ENCODE measurements around the gene KIF12. TPM values are rescaled to one million over a fixed set of nuclear protein-coding genes. Genes with fewer than 3 reads are reported as not detected.

The KIF12 gene
- total RNA-seq, 2 donors from 2014 or later, result not detected

DNA sequence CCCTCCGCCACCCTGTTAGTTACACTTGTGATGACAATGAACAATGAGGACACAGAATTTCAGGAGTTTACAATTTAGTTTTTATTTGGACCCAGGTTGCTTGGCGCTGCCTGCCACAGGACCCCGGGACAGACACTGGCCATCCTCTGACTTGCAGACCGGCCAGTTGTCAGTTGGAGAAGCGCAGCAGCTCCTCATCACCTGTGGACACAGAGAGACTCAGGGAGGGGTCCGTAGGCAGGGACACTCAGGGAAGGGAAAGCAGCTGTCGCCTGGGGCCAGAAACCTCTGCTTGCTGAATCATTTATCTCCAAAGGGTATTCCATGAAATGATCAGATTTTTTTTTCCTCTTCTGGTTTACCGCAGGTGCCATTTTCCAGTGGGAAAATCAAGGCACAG is 39.0 kb downstream of the KIF12 start:
- no peaks in the 10 kb centered on the region for H3K36me3 Mint-ChIP-seq (ENCODE audit: low read depth)
- no peak for ATAC-seq (replicated peaks)
- H3K4me3 Mint-ChIP-seq, result no peak overlapping the region
- peaks cover 18% of the 10 kb centered on the region for H3K27me3 Mint-ChIP-seq
- H3K9me3 Mint-ChIP-seq, result no peaks in the 10 kb centered on the region
- no peak overlapping the region for H3K27ac Mint-ChIP-seq
- no peaks in the 10 kb centered on the region for H3K4me1 Mint-ChIP-seq

- Mint-ChIP-seq H3K4me3 (no peak overlapping the region), H3K4me1 (no peaks in the 10 kb centered on the region), H3K27me3 (peaks cover 18% of the 10 kb centered on the region), H3K27ac (no peak overlapping the region), H3K9me3 (no peaks in the 10 kb centered on the region), H3K36me3 (ENCODE audit: low read depth) (no peaks in the 10 kb centered on the region)
- ATAC-seq (replicated peaks), result no peak
Measured at GRCh38 chr9:114059047-114059803, 39.9 kb downstream of the KIF12 start.

DNA sequence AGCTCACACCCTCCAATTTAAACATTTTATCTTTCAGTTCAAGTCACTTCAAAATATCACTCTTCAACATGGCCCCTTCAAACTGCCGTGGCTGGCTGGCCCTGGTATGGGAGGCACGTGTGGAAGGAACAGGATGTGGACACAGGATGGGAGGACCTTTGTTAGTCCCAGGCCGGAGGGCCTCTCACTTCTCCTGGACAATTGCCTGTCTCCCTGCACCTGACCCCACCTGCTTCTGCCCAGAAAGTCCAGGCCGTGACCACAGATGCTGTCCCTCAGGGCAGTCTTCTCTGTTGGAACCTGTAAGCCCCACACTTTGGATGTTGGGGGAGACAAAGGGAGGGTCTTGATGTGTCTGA is 40.4 kb downstream of the KIF12 start:
- no peak overlapping the region for H3K27ac Mint-ChIP-seq
- H3K27me3 Mint-ChIP-seq, result peaks cover 15% of the 10 kb centered on the region
- H3K36me3 Mint-ChIP-seq (ENCODE audit: low read depth), result no peaks in the 10 kb centered on the region
- no peak overlapping the region for H3K4me3 Mint-ChIP-seq
- H3K4me1 Mint-ChIP-seq, result no peaks in the 10 kb centered on the region
- ATAC-seq (replicated peaks), result no peak
- H3K9me3 Mint-ChIP-seq, result no peaks in the 10 kb centered on the region

DNA sequence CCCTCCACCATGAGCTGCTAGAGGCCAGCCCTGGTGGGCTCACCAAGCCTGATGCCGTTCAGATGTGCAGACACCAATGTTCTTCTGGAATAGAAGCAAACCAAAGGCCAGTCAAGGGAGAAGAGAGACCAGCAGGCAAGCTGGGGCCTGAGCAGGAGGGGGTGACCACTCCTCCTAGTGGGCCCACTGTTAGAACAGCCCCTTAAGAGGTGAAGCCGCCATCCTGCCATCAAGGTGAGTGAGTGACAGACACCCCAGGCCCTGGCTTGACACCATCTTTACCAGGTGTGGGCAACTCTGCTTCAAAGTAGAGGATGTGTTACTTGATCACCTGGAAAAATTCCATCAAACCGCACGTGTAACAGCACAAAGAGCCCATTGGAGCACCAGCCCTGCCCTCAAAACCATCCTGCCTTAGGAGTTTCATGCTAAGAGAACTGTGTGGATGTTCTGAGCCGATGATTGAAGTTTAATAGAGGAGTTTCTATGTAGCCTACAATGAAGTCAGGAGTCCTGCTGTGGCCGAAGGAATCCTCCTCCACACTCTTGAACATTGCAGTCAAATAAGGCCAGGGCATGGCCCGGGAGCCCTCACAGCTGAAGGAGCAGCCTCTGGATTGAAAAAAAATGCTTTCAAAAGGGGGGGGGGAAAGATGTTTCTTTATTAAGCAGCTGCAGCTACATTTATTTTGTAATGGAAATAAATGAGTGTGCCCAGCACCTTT is 41.8 kb downstream of the KIF12 start:
- Mint-ChIP-seq H3K4me1 (no peaks in the 10 kb centered on the region), H3K4me3 (no peak overlapping the region), H3K27ac (no peak overlapping the region), H3K27me3 (peaks cover 6% of the 10 kb centered on the region), H3K9me3 (no peaks in the 10 kb centered on the region), H3K36me3 (ENCODE audit: low read depth) (no peaks in the 10 kb centered on the region)
- ATAC-seq (replicated peaks), result no peak

- no peak overlapping the region for H3K4me3 Mint-ChIP-seq
- H3K36me3 Mint-ChIP-seq (ENCODE audit: low read depth), result no peaks in the 10 kb centered on the region
- ATAC-seq (replicated peaks), result no peak
- H3K9me3 Mint-ChIP-seq, result no peaks in the 10 kb centered on the region
- H3K27me3 Mint-ChIP-seq, result peaks cover under 1% of the 10 kb centered on the region
- no peak overlapping the region for H3K27ac Mint-ChIP-seq
- H3K4me1 Mint-ChIP-seq, result no peaks in the 10 kb centered on the region
Measured at GRCh38 chr9:114056527-114056926, 42.6 kb downstream of the KIF12 start.

- H3K27me3 Mint-ChIP-seq, result no peaks in the 10 kb centered on the region
- no peaks in the 10 kb centered on the region for H3K9me3 Mint-ChIP-seq
- no peaks in the 10 kb centered on the region for H3K4me1 Mint-ChIP-seq
- H3K4me3 Mint-ChIP-seq, result no peak overlapping the region
- no peak overlapping the region for H3K27ac Mint-ChIP-seq
- no peak for ATAC-seq (replicated peaks)
- no peaks in the 10 kb centered on the region for H3K36me3 Mint-ChIP-seq (ENCODE audit: low read depth)
Measured at GRCh38 chr9:114055894-114056293, 43.2 kb downstream of the KIF12 start.

DNA sequence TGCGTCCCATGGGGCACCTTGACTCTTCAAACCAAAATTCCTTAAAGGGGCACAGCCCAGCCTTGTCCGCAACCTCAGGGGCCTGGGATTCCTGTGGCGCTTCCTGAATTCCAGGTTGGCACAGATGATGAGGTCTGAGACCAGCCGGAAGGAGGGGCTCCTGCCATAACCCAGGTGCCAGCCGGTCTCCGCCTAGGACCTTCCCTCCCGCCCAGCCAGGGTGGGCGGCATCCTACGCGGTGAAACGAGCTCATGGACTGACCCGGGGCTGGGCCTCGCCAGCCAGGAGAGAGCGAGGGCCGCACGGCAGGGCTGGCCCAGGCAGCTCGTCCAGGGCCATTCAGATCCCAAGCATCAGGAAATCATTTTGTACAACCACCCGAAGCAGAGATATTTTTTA is 44.0 kb downstream of the KIF12 start:
- Mint-ChIP-seq H3K27me3 (no peaks in the 10 kb centered on the region), H3K9me3 (no peaks in the 10 kb centered on the region)

DNA sequence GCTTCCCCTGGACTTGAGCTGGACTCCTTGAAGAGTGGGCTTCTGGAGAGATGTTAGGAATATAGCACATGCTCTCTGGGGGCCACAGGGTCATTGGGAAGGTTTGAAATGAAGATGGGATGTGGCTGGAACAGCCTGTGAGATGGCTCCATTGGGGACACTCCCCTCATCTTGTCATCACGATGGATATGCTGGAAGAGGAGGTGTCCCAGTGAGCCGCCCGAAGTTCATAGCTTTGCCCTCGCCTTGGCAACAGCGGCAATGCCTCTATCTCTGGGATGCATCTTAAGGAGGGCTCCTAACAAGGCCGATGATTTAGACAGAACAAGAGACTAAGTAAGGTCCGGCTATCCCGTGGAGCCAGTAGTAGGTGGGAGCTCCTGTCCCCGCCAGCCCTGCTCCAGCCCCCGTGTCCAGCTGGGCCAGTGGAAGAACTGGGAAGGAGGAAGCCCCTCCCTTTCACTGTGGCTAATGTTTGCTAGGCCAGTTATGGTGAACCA is 44.9 kb downstream of the KIF12 start:
- no peak for ATAC-seq (replicated peaks)

More for the DNA sequence above, 44.0 kb downstream of the KIF12 start:
- H3K4me1 Mint-ChIP-seq, result no peaks in the 10 kb centered on the region
- no peak for ATAC-seq (replicated peaks)
- H3K4me3 Mint-ChIP-seq, result no peak overlapping the region
- H3K27ac Mint-ChIP-seq, result no peak overlapping the region
- H3K36me3 Mint-ChIP-seq (ENCODE audit: low read depth), result no peaks in the 10 kb centered on the region

GRCh38 chr9:114053246-114054005 is 45.7 kb downstream of the KIF12 start:
- H3K36me3 Mint-ChIP-seq (ENCODE audit: low read depth), result no peaks in the 10 kb centered on the region
- H3K4me1 Mint-ChIP-seq, result no peaks in the 10 kb centered on the region
- H3K27ac Mint-ChIP-seq, result no peak overlapping the region

More for the DNA sequence above, 44.9 kb downstream of the KIF12 start:
- Mint-ChIP-seq H3K9me3 (no peaks in the 10 kb centered on the region), H3K4me3 (no peak overlapping the region), H3K27ac (no peak overlapping the region), H3K36me3 (ENCODE audit: low read depth) (no peaks in the 10 kb centered on the region), H3K27me3 (no peaks in the 10 kb centered on the region), H3K4me1 (no peaks in the 10 kb centered on the region)

GRCh38 chr9:114051706-114052105 is 47.4 kb downstream of the KIF12 start:
- Mint-ChIP-seq H3K27me3 (no peaks in the 10 kb centered on the region), H3K4me3 (no peak overlapping the region), H3K4me1 (no peaks in the 10 kb centered on the region), H3K27ac (no peak overlapping the region), H3K36me3 (ENCODE audit: low read depth) (no peaks in the 10 kb centered on the region), H3K9me3 (no peaks in the 10 kb centered on the region)
- ATAC-seq (replicated peaks), result no peak

More at GRCh38 chr9:114053246-114054005, 45.7 kb downstream of the KIF12 start:
- Mint-ChIP-seq H3K9me3 (no peaks in the 10 kb centered on the region), H3K4me3 (no peak overlapping the region), H3K27me3 (no peaks in the 10 kb centered on the region)
- ATAC-seq (replicated peaks), result no peak

DNA sequence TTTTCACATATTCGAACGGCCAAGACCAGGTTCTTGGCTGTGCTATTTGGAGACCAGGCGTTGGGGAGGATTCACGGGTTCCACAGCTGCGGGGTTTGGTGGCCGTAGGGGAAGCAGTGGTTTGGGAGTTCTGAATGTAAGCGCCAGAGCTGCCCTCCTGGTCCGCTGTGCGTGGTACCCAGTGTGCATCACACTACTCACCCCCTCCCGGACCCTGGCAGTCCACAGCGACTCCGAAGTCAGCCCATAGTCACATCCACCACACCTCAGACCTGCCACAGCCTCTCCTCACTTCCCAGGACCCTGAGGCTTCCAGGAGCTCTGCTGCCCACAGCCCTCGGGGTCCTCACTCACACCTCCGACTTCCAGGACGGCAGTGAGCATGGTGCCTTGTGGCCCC is 47.8 kb downstream of the KIF12 start:
- H3K9me3 Mint-ChIP-seq, result no peaks in the 10 kb centered on the region
- no peak for ATAC-seq (replicated peaks)
- H3K36me3 Mint-ChIP-seq (ENCODE audit: low read depth), result no peaks in the 10 kb centered on the region
- H3K4me3 Mint-ChIP-seq, result no peak overlapping the region
- no peaks in the 10 kb centered on the region for H3K27me3 Mint-ChIP-seq
- H3K27ac Mint-ChIP-seq, result no peak overlapping the region
- H3K4me1 Mint-ChIP-seq, result no peaks in the 10 kb centered on the region

- Mint-ChIP-seq H3K36me3 (ENCODE audit: low read depth) (no peaks in the 10 kb centered on the region), H3K27me3 (peaks cover 3% of the 10 kb centered on the region), H3K4me3 (no peak overlapping the region), H3K27ac (no peak overlapping the region), H3K9me3 (no peaks in the 10 kb centered on the region), H3K4me1 (no peaks in the 10 kb centered on the region)
- ATAC-seq (replicated peaks), result no peak
Measured at GRCh38 chr9:114050646-114051045, 48.4 kb downstream of the KIF12 start.

DNA sequence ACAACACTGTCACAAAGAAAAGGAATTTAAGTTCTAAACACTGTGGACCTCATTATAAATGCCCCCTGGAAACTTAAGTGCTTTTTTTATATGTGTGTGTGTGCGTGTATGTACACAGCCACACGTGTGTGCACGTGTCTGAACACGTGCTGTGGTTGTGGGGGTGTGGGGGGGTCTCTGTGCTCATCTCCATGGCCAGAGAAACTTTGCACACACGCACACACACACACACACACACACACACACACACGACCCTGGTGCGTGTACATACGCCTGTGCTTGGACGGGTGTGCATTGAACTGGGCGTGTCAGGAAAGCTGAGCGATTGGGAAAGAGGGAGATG is 48.9 kb downstream of the KIF12 start:
- Mint-ChIP-seq H3K27ac (no peak overlapping the region), H3K4me1 (no peaks in the 10 kb centered on the region), H3K9me3 (no peaks in the 10 kb centered on the region), H3K36me3 (ENCODE audit: low read depth) (no peaks in the 10 kb centered on the region), H3K27me3 (peaks cover 3% of the 10 kb centered on the region), H3K4me3 (no peak overlapping the region)
- ATAC-seq (replicated peaks), result no peak

- Mint-ChIP-seq H3K27ac (no peak overlapping the region), H3K4me1 (no peaks in the 10 kb centered on the region), H3K27me3 (peaks cover 3% of the 10 kb centered on the region), H3K9me3 (no peaks in the 10 kb centered on the region), H3K36me3 (ENCODE audit: low read depth) (no peaks in the 10 kb centered on the region), H3K4me3 (no peak overlapping the region)
- ATAC-seq (replicated peaks), result no peak
Measured at GRCh38 chr9:114049441-114050225, 49.5 kb downstream of the KIF12 start.
